ENCODE measurements around the gene KIF21A. TPM values are rescaled to one million over a fixed set of nuclear protein-coding genes. Genes with fewer than 3 reads are reported as not detected.
A peak's percentile ranks its signal among the peaks of the same experiment; 100 is the strongest.

The KIF21A gene
- total RNA-seq, 1 donor from 2014 or later, result 12.1 TPM

DNA sequence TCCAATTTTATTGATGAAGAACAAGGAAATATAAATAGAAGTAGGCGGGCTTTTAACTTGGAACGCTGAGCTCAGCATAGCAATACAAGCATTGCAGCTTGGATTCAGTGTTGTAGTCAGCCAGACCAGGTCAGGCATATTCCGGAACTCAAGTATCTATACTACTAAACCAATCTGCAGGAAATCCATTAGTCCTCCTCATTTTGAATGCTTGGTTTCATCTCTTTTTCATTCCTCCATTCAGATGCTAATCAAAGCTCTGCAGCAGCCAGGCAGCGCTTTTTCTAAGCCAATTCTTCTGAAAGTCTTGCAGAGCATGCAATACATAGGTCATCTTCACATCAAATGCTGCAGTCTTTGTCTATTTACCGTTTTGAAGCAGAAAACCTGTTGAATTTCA, 49.0 kb downstream of the KIF21A start:
- ATAC-seq, result no peak
- TF ChIP-seq, protein P1, sequence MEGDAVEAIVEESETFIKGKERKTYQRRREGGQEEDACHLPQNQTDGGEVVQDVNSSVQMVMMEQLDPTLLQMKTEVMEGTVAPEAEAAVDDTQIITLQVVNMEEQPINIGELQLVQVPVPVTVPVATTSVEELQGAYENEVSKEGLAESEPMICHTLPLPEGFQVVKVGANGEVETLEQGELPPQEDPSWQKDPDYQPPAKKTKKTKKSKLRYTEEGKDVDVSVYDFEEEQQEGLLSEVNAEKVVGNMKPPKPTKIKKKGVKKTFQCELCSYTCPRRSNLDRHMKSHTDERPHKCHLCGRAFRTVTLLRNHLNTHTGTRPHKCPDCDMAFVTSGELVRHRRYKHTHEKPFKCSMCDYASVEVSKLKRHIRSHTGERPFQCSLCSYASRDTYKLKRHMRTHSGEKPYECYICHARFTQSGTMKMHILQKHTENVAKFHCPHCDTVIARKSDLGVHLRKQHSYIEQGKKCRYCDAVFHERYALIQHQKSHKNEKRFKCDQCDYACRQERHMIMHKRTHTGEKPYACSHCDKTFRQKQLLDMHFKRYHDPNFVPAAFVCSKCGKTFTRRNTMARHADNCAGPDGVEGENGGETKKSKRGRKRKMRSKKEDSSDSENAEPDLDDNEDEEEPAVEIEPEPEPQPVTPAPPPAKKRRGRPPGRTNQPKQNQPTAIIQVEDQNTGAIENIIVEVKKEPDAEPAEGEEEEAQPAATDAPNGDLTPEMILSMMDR (IDR thresholded peaks at IDR 0.05), result no peak
- intact Hi-C loops (cut with DNase I), result no loop called here
- no peaks in the 10 kb centered on the region for H3K27me3 ChIP-seq (ENCODE audit: low read depth)
- H3K4me3 ChIP-seq, result no peak overlapping the region
- H3K4me1 ChIP-seq, result no peaks in the 10 kb centered on the region
- no peak for DNase-seq
- H3K27ac ChIP-seq, result no peak overlapping the region
- no peaks in the 10 kb centered on the region for H3K36me3 ChIP-seq
- H3K9me3 ChIP-seq, result no peaks in the 10 kb centered on the region

DNA sequence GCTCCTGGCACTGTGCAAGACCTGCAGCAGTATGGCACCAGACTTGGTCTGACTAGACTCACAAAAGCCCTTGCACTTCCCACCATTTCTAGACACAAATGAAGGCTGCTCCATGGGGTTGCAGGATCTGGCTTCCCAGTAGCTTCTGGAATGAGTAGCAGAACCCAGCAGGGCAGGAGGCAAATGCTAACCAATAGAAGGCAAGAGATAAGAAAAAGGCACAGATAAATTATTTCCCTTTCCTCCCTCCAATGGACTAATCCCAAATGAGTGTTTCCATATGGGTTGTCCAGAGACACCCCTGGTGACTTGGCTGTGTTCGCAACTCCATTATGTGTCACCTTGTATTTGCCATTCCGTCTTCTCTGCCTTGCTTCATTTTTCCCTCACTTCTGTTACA, 49.7 kb downstream of the KIF21A start:
- no peaks in the 10 kb centered on the region for H3K4me1 ChIP-seq
- no peak for ATAC-seq
- H3K9me3 ChIP-seq, result no peaks in the 10 kb centered on the region
- H3K27ac ChIP-seq, result no peak overlapping the region
- TF ChIP-seq, protein P1 (IDR thresholded peaks at IDR 0.05), result no peak
- H3K27me3 ChIP-seq (ENCODE audit: low read depth), result no peaks in the 10 kb centered on the region
- intact Hi-C loops (cut with DNase I), result no loop called here
- H3K36me3 ChIP-seq, result no peaks in the 10 kb centered on the region
- H3K4me3 ChIP-seq, result no peak overlapping the region
- DNase-seq, result no peak

DNA sequence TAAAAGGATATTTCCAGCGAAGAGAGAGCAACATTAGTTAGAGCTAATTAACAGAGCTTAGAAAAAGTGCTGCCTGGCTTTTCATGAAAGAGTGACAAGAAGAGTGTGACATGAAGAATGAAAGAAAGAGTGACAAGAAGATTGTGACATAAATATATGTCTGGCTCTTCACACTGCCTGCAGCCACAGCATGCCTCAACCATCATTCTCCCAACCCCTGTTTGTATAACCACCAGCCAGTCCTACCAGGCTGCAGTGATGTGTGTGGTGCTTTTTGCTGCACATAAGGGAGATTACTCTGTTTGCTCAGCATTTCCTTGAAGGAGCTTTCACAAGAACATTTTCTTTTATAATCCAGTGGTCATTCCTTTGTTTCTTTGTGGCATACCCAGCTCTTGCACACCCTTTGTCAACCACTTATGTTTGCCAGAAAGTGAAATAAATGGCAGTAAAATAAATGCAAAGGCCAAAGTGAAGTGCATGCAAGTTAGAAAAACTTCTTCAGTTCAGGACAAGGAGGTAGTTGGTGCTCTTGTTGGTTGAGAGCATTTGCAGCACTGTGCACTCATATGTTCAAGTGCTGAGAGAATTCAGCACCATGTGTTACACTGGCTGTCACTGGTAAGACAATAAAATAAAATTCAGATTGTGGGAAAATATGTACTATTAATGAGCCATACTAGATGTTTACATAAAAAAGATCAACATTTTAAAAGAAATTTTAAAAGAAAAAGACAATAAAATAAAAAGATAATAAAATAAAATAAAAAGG, 50.6 kb downstream of the KIF21A start:
- intact Hi-C loops (cut with DNase I), result no loop called here
- Histone ChIP-seq H3K4me1 (no peaks in the 10 kb centered on the region), H3K4me3 (no peak overlapping the region), H3K27me3 (ENCODE audit: low read depth) (no peaks in the 10 kb centered on the region), H3K27ac (no peak overlapping the region), H3K9me3 (no peaks in the 10 kb centered on the region), H3K36me3 (no peaks in the 10 kb centered on the region)
- DNase-seq (no peak), ATAC-seq (peak; percentile 30 to 31)
- TF ChIP-seq, protein P1 (IDR thresholded peaks at IDR 0.05), result no peak

DNA sequence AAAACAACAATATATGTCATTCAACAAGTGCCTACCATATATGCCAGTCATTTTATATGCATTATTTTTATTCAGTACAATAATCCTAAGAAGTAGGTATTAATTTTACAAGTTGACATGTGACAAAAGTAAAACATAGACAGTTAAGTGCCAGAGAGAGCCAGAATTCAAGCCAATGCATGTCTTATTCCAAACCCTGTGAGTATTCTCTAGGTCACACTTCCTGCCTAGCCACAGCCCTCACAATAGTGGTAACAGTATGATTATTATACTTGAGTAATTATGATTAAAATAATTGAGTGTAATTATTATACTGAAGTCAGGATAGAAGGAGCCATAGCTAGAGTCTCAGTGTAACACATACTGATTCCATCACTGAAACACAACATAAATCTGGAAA, 52.2 kb downstream of the KIF21A start:
- no peak for ATAC-seq
- intact Hi-C loops (cut with DNase I), result no loop called here
- Histone ChIP-seq H3K27ac (no peak overlapping the region), H3K4me1 (no peaks in the 10 kb centered on the region), H3K36me3 (no peaks in the 10 kb centered on the region), H3K4me3 (no peak overlapping the region), H3K27me3 (ENCODE audit: low read depth) (no peaks in the 10 kb centered on the region), H3K9me3 (no peaks in the 10 kb centered on the region)
- DNase-seq, result no peak
- TF ChIP-seq, protein P1 (IDR thresholded peaks at IDR 0.05), result no peak

DNA sequence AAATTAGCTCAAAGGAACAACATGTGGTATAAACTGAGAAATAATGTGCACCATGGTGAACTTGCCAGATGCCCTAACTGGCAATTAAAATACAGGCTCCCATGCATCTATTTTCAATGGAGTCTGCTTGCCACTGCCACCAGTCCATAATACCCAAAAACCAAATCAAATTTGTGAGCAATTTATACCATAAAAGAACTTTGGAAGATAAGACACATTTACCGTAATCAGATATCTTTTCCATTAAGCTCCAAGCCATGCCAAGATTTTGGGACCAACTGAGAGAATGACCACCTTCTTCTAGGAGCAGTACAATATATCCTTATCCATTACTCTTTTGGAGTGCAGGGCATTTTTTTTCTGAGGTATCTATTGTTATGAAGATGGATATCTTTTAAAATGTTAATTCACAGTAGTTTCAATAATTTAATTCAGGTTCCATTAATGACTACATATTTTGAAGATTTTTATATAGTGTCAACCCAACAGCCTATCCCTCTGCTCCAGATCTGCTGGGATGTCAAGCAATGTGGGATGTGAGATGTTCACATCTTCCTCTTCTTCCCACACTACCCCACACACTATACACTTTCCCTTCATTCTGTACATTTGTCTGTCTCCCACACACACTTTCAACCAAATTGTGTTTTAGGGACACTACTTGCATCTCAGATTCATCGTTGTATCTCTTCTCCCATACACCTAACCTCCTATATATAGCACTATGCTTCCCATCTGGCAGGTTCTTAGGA, 53.3 kb downstream of the KIF21A start:
- TF ChIP-seq, protein P1 (IDR thresholded peaks at IDR 0.05), result no peak
- H3K27ac ChIP-seq, result no peak overlapping the region
- no peak overlapping the region for H3K4me3 ChIP-seq
- no peaks in the 10 kb centered on the region for H3K9me3 ChIP-seq
- H3K4me1 ChIP-seq, result no peaks in the 10 kb centered on the region
- DNase-seq (no peak), ATAC-seq (no peak)
- no peaks in the 10 kb centered on the region for H3K27me3 ChIP-seq (ENCODE audit: low read depth)
- H3K36me3 ChIP-seq, result no peaks in the 10 kb centered on the region
- intact Hi-C loops (cut with DNase I), result no loop called here
